GM21526 (cell line): ENCODE data around the gene SEMA6A.
A peak's percentile ranks its signal among the peaks of the same experiment; 100 is the strongest.

Experiments used
- ATAC-seq: cut with Tn5 transposase; IDR thresholded peaks from one replicate; pipeline ENCODE4 v1.9.1; 2021; ENCODE audit warnings: moderate library complexity; ENCODE audit not compliant: unreplicated experiment, low FRiP score

SEMA6A gene

DNA sequence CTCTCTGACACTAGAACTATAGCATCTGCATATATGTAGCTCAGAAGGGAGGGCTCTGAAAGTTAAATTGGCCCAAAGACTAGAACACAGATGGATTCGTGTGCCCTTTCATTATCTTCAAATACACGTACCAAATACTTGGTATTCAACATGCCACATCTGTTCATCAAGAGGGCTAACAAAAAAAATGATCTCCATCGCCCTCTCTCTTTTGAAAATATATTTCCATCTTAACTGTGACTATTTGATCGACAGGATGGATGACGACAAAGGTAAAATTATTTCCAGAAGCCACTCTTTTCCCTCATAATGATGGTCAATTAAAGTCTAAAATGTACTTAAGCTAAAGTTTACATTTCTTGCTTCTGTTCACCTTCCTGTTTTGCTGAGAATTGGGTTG lies 77.0 kb downstream of the SEMA6A start:
- no peak for ATAC-seq

DNA sequence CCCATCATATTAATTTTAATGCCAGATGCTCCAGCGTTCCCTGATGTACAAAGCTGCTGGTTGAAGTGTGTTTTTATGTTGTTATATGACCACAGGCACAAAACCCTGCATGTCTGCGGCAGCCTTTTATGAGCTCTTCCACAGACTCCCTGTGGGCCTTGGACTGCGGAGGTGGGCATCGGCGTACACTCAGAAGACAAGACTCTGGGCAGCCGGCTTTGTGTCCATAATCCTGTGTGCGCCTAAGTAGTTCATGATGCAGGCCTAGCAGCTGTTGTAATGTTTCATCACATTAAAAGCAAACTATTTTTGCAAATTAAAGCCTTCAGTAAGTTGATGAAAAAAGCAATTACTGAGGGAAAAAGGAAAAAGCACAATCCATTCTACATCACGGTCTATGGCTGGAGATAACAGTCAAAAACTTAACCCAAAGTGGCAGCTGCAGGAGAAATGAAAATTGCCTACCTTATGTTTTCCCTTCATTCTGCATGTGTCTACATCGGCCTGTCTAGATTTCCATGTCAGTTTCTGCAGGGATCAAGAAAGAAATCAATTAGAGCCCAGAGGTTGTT lies 78.8 kb downstream of the SEMA6A start:
- no peak for ATAC-seq

DNA sequence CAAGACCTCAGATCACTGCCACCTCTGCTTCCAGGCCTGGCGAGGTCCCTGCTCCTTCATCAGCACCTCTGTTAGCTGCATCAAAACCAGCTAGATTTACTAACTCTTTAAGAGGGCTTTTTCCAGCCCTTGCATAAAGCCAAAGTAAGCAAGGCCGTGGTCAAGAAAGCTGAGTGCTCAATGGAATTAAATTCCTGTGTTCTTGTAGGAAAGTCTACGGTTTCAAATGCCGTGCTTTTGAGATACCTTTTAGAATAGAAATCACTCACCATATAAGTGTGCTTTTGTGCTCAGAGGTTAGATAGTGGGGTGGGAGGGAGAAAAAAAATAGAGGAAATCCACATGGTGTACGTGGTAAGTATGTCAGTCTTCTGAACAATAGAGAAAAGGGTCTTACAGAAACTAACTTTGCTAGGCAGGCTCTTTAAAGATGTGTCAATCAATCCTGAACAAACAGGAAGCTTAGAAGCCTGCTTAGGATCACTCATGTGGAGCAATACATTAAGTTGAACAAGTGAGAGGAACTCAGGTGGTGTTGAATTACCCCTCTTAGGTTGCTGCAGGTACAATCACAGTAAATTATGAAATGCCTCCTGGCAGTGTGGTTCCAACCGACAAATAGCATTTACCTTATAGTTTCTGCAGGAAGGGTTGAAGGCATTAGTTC lies 79.7 kb downstream of the SEMA6A start:
- ATAC-seq: no peak

DNA sequence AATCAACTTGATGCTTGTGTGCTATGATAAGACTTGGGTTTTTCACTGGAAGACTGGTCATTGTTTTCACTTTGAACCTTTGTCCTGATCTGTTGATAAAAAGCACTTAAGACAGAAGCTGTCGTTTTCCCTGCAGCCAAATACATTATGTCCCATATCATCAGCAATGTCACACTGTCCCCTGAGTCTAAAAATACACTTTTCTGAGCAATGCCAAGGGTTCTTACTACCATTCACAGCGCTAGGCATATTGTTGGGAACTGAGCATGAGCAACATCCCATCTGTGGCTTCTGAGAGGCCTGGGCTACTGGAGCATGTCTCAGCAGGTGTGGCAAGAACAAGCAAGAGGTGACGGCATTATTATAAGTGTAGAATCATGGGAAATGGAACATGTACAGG lies 81.8 kb downstream of the SEMA6A start:
- no peak for ATAC-seq

DNA sequence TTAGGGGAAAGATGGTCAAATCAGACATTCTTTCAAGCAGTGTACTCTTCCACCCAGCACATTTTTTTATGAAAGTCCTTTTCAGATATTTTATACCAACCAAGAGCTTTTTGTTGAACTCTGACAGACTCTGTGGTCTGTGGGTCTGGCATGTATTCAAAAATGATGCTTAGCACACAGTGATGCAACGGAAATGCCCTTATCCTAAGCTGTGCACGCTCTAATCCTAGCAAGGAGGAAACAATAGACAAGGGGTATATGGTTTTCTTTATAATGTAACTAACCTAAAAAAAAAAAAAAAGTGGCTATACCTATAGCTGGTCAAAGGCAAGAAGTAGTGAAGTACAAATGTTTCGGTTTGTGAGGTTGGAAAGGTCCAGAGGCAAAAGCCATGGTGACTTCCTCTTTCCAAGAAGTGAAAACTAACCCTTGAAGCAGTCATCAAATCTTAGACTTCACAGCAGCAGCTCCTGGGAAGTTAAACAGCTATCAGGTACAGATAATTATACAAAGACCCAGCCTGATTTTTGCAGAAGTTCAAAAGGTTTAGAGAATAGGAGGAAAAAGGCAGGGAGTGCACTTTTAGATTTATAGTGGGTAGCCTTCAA lies 82.5 kb downstream of the SEMA6A start:
- no peak for ATAC-seq

DNA sequence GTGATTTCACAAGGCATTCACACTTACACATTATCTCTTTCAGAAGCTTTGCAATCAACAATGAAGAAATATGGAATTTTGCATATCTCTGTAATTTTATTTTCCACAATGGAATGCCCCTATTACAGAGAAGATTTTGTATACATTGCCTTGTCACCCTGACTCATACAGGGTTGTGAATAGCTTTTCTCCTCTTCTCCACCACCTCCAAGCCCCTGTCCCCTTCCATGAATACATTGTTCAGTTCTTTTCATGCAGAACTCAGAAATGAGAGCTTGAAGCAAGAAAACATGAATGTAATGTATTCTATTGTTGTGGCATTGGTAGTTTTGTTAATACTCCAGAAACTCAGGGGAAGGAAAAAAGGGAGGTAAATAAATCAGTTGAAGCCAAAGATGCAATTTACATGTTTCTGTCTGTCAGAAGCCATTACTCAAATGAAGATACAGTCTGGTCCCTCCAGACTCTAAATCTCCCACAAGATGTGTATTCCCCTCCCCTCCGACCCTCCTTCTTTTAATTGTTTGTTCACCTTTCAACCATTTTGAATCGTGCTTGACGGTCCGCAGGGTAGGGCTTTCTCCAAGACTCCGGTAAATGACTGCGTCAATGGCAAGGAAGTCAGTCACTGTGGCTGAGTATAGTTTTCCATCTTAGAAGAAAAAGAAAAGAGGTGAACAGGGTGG lies 86.1 kb downstream of the SEMA6A start:
- ATAC-seq: no peak

DNA sequence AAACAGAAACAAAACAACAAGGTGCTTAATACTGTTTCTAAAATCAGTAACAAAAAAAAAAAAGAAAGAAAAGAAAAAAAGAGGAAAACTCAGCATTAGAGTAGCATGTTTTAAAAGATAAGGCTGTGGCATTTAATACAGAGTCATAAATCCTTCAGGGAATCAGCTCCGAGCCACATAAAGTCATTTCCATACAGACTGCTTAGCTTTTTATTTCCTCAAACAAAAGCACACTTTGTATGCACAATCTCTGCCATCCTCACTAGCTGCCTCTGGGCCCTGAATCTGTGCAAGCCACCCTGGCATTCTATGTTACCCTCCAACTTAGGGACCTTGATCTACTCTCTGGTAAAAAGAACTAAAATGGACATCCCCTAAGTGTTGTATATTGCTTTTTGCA lies 87.6 kb downstream of the SEMA6A start:
- no peak for ATAC-seq

DNA sequence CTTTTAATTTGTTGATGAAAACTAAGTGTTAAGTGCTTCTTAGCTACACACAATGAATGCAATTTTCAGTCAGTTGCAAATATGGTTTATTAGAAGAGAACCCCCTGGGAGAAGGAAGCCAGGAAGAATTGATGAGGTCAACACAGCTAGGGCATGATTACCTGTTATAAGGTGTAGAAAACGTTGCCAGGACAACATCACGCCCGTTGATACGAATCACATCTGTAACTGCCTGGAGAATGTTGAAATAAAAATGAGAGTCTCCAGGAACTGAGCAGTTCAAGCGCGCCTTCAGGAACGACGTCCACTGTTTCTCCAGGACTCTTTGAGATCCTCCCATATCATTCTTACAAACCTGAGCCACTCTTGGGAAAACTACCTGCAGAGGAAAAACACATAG lies 88.0 kb downstream of the SEMA6A start:
- no peak for ATAC-seq

DNA sequence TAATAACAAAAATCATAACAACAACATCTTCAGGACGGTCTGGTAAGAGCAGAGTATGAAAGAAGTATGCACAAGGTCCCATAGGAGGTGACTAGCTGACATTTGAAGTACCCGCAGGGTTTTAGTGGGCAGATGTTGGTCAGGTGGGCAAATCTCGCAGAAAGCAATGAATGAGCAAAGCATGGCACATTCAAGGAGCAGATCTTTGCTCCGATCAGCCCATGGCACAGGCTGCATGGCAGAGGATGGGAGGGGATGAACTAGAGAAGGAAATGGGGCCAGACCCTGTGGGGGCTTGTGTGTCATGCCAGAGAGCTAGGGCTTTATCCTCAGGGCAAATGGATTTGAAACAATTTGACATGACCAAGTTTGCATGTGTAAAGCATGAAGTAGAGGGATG lies 90.0 kb downstream of the SEMA6A start:
- ATAC-seq: no peak

DNA sequence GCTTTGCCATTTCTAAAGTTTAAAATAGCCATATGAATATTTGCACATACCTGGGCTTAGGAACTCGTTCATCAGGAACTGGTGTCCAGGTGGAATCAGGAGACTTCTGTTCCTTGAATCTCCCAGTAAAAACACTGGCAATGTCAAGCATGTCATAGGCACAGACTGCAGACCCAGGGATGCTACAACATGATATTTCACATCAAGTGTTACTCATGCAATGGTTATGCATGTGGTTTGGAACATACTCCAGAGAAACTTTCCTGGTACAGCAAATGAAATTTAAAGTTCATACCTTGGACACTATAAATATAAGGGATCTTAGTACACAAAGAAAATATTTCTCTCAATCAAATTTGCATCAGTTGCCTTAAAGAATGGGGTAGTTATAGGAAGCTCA lies 92.2 kb downstream of the SEMA6A start:
- no peak for ATAC-seq

DNA sequence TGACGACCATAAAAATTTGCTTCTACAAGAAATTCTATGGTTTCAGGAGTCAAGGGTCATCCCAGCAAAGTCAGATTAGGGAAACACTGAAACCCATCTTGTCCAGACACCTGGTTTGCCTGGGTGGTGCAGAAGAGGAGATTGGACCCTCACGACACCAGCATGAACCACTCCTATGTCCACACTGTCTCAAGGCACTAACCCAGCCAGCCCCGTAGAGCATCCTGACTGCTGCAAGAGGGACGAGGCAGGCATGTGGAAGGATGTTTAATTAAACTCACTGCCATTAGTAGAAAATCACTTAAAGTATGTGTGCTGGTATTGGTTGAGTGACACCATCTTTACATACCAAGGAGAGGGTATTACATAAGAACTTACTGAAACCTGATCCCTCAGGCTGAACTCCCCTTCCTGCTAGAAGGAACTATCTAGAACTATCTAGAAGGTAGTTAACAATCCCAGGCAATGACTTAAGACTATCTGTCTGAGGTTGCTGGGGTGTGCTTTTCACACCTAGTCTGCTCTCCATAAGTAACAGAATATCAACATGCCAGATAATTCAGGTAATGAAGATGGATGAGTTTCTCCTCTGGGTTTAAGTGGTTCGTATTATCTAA lies 93.6 kb downstream of the SEMA6A start:
- no peak for ATAC-seq

DNA sequence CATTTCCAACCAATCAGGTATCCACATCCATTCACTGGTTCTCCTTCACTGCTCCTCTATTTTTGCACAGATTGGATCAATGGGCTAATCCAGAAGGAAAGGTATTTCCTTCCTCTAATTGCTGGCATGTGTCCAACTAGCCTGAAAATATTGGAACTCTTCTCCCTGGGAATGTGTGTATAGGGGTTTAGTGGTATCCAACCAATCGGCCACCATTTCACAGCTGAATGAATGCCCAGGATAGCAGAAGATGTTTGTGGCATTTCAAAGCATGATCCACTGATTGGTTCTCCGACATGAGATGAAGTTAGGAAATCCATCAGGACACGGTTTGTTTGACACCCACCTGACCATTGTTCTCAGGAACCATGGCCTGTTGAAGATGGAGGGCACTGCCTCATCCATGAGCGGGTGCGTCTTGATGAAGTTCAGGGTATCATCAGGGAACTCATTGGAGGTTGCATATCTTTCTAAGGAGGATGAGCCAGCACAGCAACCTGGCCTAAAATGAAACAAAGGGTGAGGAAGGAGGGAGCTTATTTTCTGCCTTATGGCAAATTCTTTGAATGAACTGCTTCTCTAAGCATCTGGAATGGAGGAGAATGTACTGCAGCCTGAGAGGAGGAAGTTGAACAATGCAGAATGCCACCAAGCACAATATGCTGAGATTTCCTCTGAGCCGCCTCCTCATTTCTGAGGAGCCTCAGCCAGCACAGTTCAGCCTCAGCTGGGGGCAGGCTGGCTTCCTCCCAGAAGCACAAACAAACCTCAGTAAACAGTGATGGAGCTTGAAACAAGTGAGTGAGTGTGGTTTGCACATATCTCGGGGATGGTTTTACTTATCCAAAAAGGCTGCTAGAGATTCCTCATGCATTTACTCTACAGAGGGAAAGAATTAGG lies 94.6 kb downstream of the SEMA6A start:
- ATAC-seq: no peak

DNA sequence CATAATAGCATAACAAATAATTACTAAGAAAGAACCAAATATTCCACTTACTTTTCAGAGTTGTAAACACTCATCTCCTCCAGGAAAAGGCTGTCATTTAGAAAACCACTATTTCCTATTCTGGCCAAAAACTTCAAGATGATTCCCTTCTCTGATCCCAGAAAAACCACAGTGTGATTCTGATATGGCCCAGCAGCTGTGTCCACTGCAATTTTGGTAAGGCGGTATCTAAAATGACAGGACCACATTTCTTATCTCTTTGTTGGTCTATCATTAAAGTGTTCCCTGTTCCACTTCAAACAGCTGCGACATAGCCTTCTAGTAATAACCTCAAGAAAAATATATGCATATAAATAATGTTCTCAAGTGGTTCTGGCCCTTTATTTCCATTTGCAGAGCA lies 96.1 kb downstream of the SEMA6A start:
- no peak for ATAC-seq

DNA sequence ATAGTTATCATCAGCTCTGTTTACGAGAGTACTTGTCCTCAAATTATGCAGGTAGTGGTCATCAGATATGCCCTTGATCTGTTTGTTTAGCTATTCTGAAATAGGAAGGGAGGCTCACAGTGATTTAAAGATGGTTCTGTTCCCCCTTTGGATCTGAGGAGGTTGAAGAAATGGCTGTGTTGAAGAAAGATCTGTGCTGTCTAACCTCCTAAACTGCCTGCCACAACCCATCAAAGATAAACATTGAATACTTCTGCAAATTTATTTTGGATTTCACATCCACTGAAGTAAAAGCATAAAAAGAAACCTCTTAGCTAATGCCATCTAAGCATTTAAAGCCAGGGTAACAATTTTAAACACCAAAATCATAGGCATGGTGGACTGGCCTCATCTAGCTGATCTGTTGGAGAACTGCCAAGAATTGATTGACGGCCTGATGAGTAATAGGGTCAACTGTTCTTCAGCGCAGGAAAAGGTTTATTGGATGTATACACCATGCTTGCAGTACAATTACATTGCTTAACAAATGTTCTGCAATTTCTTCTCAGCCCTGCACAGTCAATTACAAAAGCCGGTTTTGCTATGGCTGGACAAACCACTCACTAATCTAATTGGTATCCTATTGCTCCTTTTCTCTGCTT lies 97.6 kb downstream of the SEMA6A start:
- ATAC-seq: no peak

DNA sequence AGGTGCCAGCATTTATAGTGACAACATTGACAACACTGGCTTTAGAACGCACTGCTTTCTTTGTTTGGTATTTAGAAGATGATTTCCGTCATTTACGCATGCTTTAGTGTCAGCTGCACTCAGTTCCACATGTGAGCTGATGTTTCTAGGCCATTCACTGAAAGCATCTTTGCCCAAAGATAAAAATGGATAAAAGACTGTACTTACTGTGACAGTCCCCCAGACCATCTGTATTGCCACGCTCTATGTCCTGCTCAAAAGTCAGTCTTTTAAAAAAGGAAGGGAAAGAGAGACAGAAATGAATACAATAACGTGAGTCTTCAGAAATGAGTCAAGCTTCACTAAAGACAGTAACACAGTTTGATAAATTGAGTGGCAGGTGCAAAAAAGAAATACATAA lies 99.3 kb downstream of the SEMA6A start:
- peak; percentile 81 for ATAC-seq

DNA sequence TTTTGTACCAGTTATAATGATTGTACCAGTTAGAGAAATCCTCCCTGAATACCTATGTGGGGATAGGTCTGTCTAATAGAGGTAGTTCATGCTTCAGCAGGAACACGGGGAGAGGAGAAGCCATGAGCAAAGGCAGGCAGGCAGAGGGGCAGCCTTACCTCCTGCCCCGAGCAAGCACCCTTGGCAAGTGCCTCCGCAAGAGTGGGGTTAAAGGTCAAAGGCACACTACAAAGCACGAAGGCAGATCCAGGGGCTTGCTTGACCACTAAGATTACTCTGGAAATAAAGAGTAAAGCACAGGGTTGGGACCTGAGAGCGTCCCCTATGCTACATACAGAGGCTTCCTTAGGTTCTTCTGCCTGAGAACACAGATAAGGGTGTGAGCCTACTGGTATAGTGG lies 100.9 kb downstream of the SEMA6A start:
- no peak for ATAC-seq

DNA sequence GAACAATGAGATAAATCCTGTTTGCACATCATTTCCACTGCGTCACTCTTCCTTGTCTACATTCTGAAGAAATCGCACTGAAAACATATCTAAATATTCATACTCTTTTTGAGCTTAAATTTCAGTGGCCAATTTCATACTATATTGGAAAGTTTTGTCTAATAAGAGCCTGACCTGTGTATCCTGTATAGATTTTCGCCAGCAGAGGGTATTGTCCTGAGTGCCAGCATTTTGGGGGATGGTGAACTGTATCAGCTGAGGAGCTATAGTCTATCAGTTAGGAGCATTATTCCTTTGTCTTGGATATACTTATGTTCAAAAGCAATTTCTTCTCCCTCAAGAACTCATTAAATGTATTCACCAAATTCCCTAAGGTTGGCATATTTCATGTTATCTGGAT lies 102.3 kb downstream of the SEMA6A start:
- ATAC-seq: no peak

DNA sequence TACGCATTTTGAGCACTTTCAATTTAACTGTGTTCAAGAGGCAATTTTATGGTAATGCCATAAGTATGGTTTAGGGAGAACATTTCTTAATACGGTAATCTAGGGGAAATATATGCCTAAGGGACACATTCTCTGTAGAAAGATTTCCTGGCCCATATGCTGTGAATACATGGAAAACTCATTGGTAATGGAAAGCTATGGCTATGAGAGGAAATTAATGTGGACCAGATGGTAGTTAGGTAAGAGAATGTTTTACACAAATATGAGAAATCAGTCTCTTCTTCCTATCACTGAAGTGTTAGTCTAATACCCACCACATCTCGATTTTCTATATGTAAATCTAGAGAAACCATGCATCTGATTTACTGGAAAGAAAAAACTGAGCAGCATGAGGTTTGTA lies 105.0 kb downstream of the SEMA6A start:
- no peak for ATAC-seq

DNA sequence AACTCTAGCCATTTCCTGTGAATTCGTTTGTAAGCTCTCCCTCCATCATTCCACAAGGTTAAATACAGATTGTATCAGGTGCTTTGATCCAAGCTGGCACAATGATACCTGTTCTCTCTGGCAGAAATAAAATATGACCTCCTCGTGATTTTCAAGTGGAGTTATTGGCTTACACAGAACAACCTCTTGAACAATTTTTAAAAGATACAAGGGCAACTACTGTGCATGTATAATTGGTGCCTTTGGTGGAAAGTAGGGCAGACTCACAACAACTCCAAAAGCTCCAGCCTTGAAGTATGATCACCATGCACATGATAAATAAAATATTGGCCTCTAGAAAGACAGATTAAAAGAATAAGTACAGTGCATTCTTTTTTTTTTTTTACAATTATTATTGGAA lies 106.0 kb downstream of the SEMA6A start:
- ATAC-seq: no peak

DNA sequence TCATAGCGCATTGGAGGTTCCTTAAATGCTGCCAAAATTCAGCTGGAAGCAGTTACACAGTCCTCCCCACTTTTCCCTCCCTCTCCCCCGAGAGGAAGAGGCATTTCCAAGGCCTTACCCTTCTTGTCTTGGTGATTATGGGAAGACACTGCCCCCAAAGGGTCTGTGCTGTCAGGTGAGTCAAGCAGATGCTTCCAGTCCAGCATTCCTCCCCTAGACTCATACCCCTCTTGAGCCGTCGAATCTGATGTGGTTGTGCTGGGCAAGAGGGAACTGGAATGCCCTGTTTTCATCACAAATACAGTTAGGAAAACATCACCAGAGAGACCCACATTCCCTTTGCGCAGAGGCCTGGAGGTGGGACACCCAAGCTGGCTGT lies 107.2 kb downstream of the SEMA6A start:
- ATAC-seq: no peak
